HL-60 (cell line): ENCODE results near the gene ZSCAN30.

Experiments
- DNase-seq, 2 experiments: peaks; one replicate each; pipeline ENCODE4 v3.0.0-alpha.2; 2010 to 2020; ENCODE audit warnings: low read depth in 1 of 2, low spot score in 1 of 2
- H3K27ac ChIP-seq: fragments of 250-450 bp; sonication (Bioruptor Pico); replicated peaks from 2 replicates; pipeline ENCODE4 v1.5.1; 2020; ENCODE audit warnings: mild to moderate bottlenecking, moderate library complexity
- H3K27me3 ChIP-seq: fragments of 250-450 bp; sonication (Bioruptor Pico); 2 replicates; pipeline ENCODE4 v1.5.1; 2021; ENCODE audit warnings: mild to moderate bottlenecking, moderate library complexity; ENCODE audit not compliant: insufficient read depth, poor library complexity, severe bottlenecking
- H3K4me3 ChIP-seq: replicated peaks from 2 replicates; pipeline ENCODE4 v1.5.1; 2011; ENCODE audit warnings: mild to moderate bottlenecking, control low read depth, low read length; ENCODE audit not compliant: insufficient read depth
- GABPA ChIP-seq: IDR thresholded peaks from 2 replicates; pipeline ENCODE4 v1.6.1; 2012; ENCODE audit warnings: low read depth
- POLR2AphosphoS5 ChIP-seq: IDR thresholded peaks from 2 replicates; pipeline ENCODE4 v1.6.1; 2012; ENCODE audit warnings: low read depth
- SPI1 ChIP-seq: IDR thresholded peaks from 2 replicates; pipeline ENCODE4 v1.6.1; 2012; ENCODE audit warnings: low read depth, mild to moderate bottlenecking, borderline replicate concordance
- TF ChIP-seq, protein P1 (sequence below): IDR thresholded peaks from one replicate; pipeline ENCODE4 v1.5.1; 2011; ENCODE audit warnings: low read length, control low read depth, inconsistent platforms; ENCODE audit not compliant: insufficient read depth
- TF ChIP-seq, protein P2 (sequence below): IDR thresholded peaks from 2 replicates; pipeline ENCODE4 v1.6.1; 2012; ENCODE audit warnings: low read depth; ENCODE audit not compliant: insufficient replicate concordance

The ZSCAN30 gene

GRCh38 chr18:35306588-35307250, 16.7 kb upstream of the ZSCAN30 start:
- no peak for DNase-seq
- Histone ChIP-seq H3K27ac (no peak overlapping the region), H3K27me3 (no peaks in the 10 kb centered on the region), H3K4me3 (no peak overlapping the region)
- no peak for TF ChIP-seq POLR2AphosphoS5
- TF ChIP-seq, protein P1, sequence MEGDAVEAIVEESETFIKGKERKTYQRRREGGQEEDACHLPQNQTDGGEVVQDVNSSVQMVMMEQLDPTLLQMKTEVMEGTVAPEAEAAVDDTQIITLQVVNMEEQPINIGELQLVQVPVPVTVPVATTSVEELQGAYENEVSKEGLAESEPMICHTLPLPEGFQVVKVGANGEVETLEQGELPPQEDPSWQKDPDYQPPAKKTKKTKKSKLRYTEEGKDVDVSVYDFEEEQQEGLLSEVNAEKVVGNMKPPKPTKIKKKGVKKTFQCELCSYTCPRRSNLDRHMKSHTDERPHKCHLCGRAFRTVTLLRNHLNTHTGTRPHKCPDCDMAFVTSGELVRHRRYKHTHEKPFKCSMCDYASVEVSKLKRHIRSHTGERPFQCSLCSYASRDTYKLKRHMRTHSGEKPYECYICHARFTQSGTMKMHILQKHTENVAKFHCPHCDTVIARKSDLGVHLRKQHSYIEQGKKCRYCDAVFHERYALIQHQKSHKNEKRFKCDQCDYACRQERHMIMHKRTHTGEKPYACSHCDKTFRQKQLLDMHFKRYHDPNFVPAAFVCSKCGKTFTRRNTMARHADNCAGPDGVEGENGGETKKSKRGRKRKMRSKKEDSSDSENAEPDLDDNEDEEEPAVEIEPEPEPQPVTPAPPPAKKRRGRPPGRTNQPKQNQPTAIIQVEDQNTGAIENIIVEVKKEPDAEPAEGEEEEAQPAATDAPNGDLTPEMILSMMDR: no peak
- no peak for TF ChIP-seq GABPA
- TF ChIP-seq, protein P2, sequence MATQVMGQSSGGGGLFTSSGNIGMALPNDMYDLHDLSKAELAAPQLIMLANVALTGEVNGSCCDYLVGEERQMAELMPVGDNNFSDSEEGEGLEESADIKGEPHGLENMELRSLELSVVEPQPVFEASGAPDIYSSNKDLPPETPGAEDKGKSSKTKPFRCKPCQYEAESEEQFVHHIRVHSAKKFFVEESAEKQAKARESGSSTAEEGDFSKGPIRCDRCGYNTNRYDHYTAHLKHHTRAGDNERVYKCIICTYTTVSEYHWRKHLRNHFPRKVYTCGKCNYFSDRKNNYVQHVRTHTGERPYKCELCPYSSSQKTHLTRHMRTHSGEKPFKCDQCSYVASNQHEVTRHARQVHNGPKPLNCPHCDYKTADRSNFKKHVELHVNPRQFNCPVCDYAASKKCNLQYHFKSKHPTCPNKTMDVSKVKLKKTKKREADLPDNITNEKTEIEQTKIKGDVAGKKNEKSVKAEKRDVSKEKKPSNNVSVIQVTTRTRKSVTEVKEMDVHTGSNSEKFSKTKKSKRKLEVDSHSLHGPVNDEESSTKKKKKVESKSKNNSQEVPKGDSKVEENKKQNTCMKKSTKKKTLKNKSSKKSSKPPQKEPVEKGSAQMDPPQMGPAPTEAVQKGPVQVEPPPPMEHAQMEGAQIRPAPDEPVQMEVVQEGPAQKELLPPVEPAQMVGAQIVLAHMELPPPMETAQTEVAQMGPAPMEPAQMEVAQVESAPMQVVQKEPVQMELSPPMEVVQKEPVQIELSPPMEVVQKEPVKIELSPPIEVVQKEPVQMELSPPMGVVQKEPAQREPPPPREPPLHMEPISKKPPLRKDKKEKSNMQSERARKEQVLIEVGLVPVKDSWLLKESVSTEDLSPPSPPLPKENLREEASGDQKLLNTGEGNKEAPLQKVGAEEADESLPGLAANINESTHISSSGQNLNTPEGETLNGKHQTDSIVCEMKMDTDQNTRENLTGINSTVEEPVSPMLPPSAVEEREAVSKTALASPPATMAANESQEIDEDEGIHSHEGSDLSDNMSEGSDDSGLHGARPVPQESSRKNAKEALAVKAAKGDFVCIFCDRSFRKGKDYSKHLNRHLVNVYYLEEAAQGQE: no peak
- no peak for TF ChIP-seq SPI1

DNA sequence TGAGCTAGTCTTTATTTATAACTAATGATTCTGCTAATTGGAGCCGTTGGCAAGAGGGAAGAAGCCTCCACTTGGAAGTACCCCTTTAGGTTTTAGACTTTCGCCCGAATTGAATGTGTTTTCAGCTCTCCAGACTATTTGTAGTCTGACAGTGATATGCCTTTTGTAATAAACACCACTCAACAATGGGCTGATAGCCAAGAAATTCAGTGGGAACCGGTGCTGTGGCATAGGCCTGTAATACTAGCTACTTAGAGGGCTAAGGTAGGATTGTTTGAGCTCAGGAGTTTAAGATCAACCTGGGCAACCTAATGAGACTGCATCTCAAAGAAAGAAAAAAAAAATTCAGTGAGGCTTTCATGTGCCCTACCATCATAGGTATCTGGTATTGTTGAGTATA, 13.6 kb upstream of the ZSCAN30 start:
- no peaks in the 10 kb centered on the region for H3K27me3 ChIP-seq
- no peak for DNase-seq
- H3K27ac ChIP-seq: no peak overlapping the region
- TF ChIP-seq POLR2AphosphoS5 (no peak), SPI1 (no peak), GABPA (no peak)
- TF ChIP-seq, protein P1: no peak
- TF ChIP-seq, protein P2: no peak
- no peak overlapping the region for H3K4me3 ChIP-seq

DNA sequence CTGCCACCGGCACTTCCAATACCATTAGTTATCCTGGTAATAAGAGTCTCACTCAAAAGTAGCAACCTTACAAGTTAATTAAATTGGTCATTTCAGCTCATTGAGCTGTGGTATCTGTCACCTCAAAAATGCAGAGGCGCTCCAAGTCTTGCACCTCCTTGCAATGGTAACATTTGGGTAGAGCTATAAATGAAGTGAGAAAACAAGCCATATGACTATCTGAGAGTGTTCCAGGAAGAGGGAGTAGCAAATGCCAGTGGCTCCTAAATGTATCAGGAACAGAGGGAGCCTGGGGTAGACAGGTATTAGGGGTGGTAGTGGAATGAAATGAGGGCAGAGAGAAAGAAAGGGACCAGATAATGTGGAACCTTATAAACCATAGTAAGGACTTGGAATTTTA, 6.0 kb upstream of the ZSCAN30 start:
- H3K4me3 ChIP-seq: no peak overlapping the region
- no peaks in the 10 kb centered on the region for H3K27me3 ChIP-seq
- TF ChIP-seq, protein P2: no peak
- no peak for TF ChIP-seq SPI1
- no peak for DNase-seq
- no peak overlapping the region for H3K27ac ChIP-seq
